Upper lobe of right lung (tissue), 1 donor: ENCODE data around the gene AP4M1. TPM values are rescaled to one million over a fixed set of nuclear protein-coding genes. Genes with fewer than 3 reads are reported as not detected.

Experiments used
- ATAC-seq: fragments of 200-7000 bp; cut with Tn5 transposase; one replicate; pipeline ENCODE4 v1.9.1; 2020; ENCODE audit warnings: mild to moderate bottlenecking, moderate library complexity
- DNase-seq: peaks from one replicate; pipeline ENCODE4 v3.0.0-alpha.2; 2020
- H3K27ac ChIP-seq: fragments of 200-600 bp; one replicate; pipeline ENCODE4 v1.8.0; 2022
- H3K27me3 ChIP-seq: fragments of 200-600 bp; one replicate; pipeline ENCODE4 v1.8.0; 2022; ENCODE audit warnings: mild to moderate bottlenecking
- H3K36me3 ChIP-seq: fragments of 200-600 bp; one replicate; pipeline ENCODE4 v1.8.0; 2022
- H3K4me1 ChIP-seq: fragments of 200-600 bp; one replicate; pipeline ENCODE4 v1.8.0; 2022
- H3K4me3 ChIP-seq: fragments of 200-600 bp; one replicate; pipeline ENCODE4 v1.8.0; 2022; ENCODE audit warnings: mild to moderate bottlenecking
- H3K9me3 ChIP-seq: fragments of 200-600 bp; one replicate; pipeline ENCODE4 v1.8.0; 2022
- intact Hi-C: fragments of 100-400 bp; cut with DNase I; formaldehyde crosslinking; loops from one replicate; pipeline ENCODE4 v1.11.0; 2022
- total RNA-seq: library from RNA; stranded (reverse); fragmentation: NEBNext Ultra II Directional; extraction: Animal tissue kit (Norgen Biotek cat#: 25700); gene quantifications from one replicate; pipeline ENCODE4 v1.2.1, GENCODE V29; 2021
- TF ChIP-seq, protein P1 (sequence below): fragments of 200-600 bp; IDR thresholded peaks from one replicate; pipeline ENCODE4 v1.8.0; 2022; ENCODE audit warnings: antibody characterized with exemption
- donor health status: DM: no; HTN: yes; CAD: no; lungs with severe emphysema.

The AP4M1 gene
- total RNA-seq, 1 donor from 2014 or later, result 16.8 TPM

DNA sequence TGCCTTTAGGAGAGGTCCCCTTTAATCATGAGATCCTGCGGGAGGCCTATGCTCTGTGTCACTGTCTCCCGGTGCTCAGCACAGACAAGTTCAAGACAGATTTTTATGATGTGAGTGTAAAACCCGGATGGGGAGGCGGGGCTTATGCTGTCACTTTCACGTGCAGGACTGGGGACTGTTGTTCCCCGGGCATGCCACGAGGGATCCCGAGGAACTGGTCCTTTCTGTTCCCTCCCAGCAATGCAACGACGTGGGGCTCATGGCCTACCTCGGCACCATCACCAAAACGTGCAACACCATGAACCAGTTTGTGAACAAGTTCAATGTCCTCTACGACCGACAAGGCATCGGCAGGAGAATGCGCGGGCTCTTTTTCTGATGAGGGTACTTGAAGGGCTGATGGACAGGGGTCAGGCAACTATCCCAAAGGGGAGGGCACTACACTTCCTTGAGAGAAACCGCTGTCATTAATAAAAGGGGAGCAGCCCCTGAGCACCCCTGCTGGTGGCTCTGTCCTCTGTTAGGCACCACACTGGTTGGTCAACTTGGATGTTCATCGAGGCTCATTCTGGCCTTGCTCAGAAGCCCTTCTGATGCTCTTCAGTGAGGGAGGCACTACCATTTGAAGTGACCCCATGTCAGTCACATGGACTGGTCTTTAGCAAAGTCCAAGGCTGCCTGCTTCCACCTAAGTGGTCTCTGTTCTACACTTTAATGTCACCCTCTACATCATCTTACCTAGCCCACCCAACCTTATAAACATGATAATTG, 9.8 kb upstream of the AP4M1 start:
- Histone ChIP-seq H3K27me3 (no peaks in the 10 kb centered on the region), H3K4me3 (no peak overlapping the region), H3K9me3 (no peaks in the 10 kb centered on the region), H3K36me3 (peaks cover 66% of the 10 kb centered on the region), H3K4me1 (peaks cover 13% of the 10 kb centered on the region), H3K27ac (no peak overlapping the region)
- TF ChIP-seq, protein P1, sequence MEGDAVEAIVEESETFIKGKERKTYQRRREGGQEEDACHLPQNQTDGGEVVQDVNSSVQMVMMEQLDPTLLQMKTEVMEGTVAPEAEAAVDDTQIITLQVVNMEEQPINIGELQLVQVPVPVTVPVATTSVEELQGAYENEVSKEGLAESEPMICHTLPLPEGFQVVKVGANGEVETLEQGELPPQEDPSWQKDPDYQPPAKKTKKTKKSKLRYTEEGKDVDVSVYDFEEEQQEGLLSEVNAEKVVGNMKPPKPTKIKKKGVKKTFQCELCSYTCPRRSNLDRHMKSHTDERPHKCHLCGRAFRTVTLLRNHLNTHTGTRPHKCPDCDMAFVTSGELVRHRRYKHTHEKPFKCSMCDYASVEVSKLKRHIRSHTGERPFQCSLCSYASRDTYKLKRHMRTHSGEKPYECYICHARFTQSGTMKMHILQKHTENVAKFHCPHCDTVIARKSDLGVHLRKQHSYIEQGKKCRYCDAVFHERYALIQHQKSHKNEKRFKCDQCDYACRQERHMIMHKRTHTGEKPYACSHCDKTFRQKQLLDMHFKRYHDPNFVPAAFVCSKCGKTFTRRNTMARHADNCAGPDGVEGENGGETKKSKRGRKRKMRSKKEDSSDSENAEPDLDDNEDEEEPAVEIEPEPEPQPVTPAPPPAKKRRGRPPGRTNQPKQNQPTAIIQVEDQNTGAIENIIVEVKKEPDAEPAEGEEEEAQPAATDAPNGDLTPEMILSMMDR, result no peak
- ATAC-seq (no peak), DNase-seq (no peak)
- intact Hi-C loops, result no loop called here

- ATAC-seq (no peak), DNase-seq (no peak)
- H3K27me3 ChIP-seq, result no peaks in the 10 kb centered on the region
- no peak overlapping the region for H3K27ac ChIP-seq
- no peaks in the 10 kb centered on the region for H3K9me3 ChIP-seq
- peaks cover 11% of the 10 kb centered on the region for H3K4me1 ChIP-seq
- H3K4me3 ChIP-seq, result no peak overlapping the region
- intact Hi-C loops, result no loop called here
- peaks cover 80% of the 10 kb centered on the region for H3K36me3 ChIP-seq
- TF ChIP-seq, protein P1, result no peak
Observed at GRCh38 chr7:100093054-100093453, 8.4 kb upstream of the AP4M1 start.

DNA sequence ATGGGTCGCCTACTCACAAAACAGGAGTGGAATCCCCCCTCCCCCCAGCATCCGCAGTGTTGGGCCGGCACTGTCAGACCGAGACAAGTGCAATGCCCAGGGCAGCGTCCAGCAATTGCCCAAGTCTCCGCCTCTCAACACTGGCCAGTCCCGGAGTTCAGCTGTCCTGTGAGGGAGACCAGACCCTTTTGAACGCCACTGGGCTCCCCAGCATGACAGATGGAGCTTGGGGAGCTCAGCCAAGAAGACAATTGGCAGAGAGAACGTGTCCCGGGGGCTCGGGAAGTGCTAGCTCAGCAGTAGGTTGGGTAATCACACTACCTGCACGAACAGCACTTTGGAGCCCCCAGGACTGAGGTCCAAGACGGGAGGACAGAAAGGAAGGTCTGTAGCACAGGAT, 7.9 kb upstream of the AP4M1 start:
- DNase-seq, result no peak
- TF ChIP-seq, protein P1, result no peak
- Histone ChIP-seq H3K27ac (no peak overlapping the region), H3K4me1 (peaks cover 6% of the 10 kb centered on the region), H3K4me3 (no peak overlapping the region), H3K36me3 (peaks cover 85% of the 10 kb centered on the region), H3K27me3 (no peaks in the 10 kb centered on the region), H3K9me3 (no peaks in the 10 kb centered on the region)
- ATAC-seq, result no peak
- intact Hi-C loops, result no loop called here

DNA sequence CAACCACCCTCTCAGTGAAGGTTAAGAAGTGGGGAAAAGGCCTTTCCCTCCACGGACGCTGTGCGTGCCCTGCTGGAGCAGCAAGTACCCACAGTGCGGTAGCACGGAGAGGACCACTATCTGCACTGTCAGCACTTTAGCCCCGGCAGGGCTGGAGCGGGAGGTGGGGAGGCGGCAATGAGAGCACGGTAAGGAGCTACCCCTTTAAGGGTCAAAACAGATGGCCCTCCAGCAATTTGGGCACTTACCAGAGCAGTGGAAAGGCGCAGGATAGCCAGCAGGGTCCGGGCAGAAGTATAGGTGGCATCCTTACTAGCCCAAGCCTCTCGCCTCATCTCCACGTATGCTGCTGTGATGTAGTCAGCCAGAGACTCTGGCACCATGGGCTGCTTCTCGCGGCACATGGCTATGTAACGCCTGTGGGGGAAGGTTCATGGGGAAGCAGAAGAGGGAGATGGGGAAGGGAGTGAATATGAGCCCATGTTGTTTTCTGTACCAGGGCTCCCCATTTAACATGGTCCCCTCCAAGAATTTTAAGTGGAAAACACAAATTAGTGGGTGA, 7.4 kb upstream of the AP4M1 start:
- no peak overlapping the region for H3K4me3 ChIP-seq
- no peaks in the 10 kb centered on the region for H3K27me3 ChIP-seq
- ATAC-seq (no peak), DNase-seq (no peak)
- no peak overlapping the region for H3K27ac ChIP-seq
- peaks cover 90% of the 10 kb centered on the region for H3K36me3 ChIP-seq
- intact Hi-C loops, result no loop called here
- H3K9me3 ChIP-seq, result no peaks in the 10 kb centered on the region
- peaks cover 9% of the 10 kb centered on the region for H3K4me1 ChIP-seq
- TF ChIP-seq, protein P1, result no peak

DNA sequence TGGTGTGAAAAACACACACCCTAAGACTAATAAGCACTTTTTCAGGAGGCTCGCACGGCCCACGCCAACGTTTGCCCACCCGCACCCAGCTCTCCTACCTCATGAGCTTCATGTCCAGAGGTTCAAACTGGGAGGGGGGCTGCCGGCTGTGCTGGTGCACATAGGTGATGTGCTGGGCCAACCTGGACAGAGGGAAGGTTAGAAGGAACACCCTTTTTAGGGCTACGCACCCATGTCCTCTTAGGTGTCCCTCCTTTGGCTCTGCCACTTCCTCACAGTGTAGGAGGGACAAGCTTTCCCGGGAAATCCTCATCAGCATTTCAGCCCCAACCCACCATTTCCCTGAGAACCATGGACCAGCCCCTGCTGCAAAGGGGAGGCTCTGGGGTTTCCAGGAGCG, 6.2 kb upstream of the AP4M1 start:
- no peak overlapping the region for H3K4me3 ChIP-seq
- H3K36me3 ChIP-seq, result peaks cover 91% of the 10 kb centered on the region
- intact Hi-C loops, result no loop called here
- DNase-seq (no peak), ATAC-seq (no peak)
- TF ChIP-seq, protein P1, result no peak
- no peaks in the 10 kb centered on the region for H3K9me3 ChIP-seq
- no peak overlapping the region for H3K27ac ChIP-seq
- no peaks in the 10 kb centered on the region for H3K27me3 ChIP-seq
- peaks cover 14% of the 10 kb centered on the region for H3K4me1 ChIP-seq
